Measurements from ENCODE around the gene RIPOR1. TPM values are rescaled to one million over a fixed set of nuclear protein-coding genes. Genes with fewer than 3 reads are reported as not detected.

The RIPOR1 gene
- total RNA-seq, 4 donors from 2014 or later: 20.6 to 41.5 (median 28.3) TPM

DNA sequence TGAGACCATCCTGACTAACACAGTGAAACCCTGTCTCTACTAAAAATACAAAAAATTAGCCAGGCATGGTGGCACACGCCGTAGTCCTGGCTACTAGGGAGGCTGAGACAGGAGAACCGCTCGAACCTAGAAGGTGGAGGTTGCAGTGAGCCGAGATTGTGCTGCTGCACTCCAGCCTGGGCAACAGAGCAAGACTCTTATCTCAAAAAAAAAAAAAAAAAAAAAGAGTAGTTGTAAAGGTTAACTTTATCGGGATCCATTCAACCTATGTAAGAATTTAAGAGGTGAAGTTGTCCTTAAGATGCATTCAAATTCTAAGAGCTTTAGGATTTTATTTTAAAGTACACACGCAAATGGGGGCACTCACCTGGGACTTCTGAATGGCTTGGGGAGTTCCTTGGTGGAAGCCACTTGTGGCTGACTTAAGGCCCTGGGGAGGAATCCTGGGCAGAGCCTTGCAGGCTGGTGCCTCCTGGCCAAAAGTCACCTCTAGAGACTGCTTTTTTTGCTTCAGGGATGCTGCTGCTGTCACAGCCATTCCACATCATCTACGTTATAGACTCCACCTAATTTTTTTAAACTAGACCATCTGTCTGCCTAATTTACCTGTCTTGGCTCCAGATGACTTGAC lies 37.0 kb downstream of the RIPOR1 start:
- peaks cover 41% of the 10 kb centered on the region for H3K4me1 ChIP-seq
- H3K27ac ChIP-seq: no peak overlapping the region
- H3K36me3 ChIP-seq: no peaks in the 10 kb centered on the region
- H3K4me3 ChIP-seq: no peak overlapping the region
- DNase-seq (ENCODE audit: low spot score in 2 of 2): no peak
- TF ChIP-seq EP300 (IDR thresholded peaks at IDR 0.05) (no peak), POLR2A (IDR thresholded peaks at IDR 0.05) (no peak), CTCF (IDR thresholded peaks at IDR 0.05) (no peak), POLR2AphosphoS5 (IDR thresholded peaks at IDR 0.05) (no peak)
- WGBS: 89% methylated on average over 8 of the region's 8 CpGs
- no peaks in the 10 kb centered on the region for H3K27me3 ChIP-seq
- H3K9me3 ChIP-seq: no peaks in the 10 kb centered on the region

DNA sequence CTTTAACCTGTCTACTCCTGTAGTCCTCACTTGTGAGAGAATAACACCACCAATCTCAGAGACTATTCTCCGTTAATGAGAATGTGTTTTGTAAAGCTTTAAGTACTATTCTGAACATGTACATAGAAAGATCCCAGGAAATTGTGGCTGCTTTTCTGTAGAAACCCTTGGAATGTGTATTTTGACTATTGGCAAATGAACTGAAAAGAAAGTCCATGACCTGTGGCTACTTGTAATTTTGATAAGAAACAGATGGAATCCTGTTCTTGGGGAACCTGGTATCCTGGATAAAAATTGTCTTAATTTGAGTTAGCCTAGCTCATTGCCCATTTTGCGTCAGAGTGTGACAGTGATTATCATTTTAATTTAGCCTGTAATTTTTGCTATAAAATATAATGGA lies 42.8 kb downstream of the RIPOR1 start:
- no peak overlapping the region for H3K4me3 ChIP-seq
- peaks cover 39% of the 10 kb centered on the region for H3K36me3 ChIP-seq
- H3K9me3 ChIP-seq: no peaks in the 10 kb centered on the region
- no peak overlapping the region for H3K27ac ChIP-seq
- H3K27me3 ChIP-seq: no peaks in the 10 kb centered on the region
- TF ChIP-seq CTCF (IDR thresholded peaks at IDR 0.05): no peak
- TF ChIP-seq POLR2A (IDR thresholded peaks at IDR 0.05): no peak
- TF ChIP-seq POLR2AphosphoS5 (IDR thresholded peaks at IDR 0.05): no peak
- TF ChIP-seq EP300 (IDR thresholded peaks at IDR 0.05): no peak
- peaks cover 8% of the 10 kb centered on the region for H3K4me1 ChIP-seq
- WGBS: 97% methylated on average over 2 of the region's 2 CpGs
- no peak for DNase-seq (ENCODE audit: low spot score in 2 of 2)

DNA sequence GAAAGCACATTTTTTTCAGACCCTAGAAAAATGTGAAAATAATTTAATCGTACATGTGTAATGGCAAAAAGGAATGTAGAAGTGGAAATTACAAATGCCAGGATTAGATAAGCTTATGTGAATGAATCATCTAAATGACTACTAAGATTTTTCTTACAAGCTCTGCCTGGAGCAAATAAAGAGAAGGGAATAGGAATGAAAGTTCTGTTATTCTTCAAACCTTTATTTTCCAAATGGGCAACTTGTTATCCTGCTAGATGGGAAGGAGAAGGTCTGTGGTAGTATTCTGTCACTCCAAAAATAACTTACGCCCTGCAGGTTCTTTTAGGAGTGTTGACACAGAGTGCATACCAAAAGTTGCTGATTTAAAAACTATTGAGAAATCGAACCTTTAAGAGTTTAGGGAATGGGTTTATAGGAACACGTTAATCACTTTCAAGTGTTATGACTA lies 43.4 kb downstream of the RIPOR1 start:
- H3K27ac ChIP-seq: no peak overlapping the region
- H3K4me1 ChIP-seq: peaks cover 5% of the 10 kb centered on the region
- H3K4me3 ChIP-seq: no peak overlapping the region
- no peaks in the 10 kb centered on the region for H3K9me3 ChIP-seq
- no peak for DNase-seq (ENCODE audit: low spot score in 2 of 2)
- H3K36me3 ChIP-seq: peaks cover 39% of the 10 kb centered on the region
- 72% methylated on average over 4 of the region's 4 CpGs for WGBS
- no peaks in the 10 kb centered on the region for H3K27me3 ChIP-seq
- TF ChIP-seq POLR2A (IDR thresholded peaks at IDR 0.05) (no peak), POLR2AphosphoS5 (IDR thresholded peaks at IDR 0.05) (no peak), CTCF (IDR thresholded peaks at IDR 0.05) (no peak)

- Histone ChIP-seq H3K9me3 (no peaks in the 10 kb centered on the region), H3K4me1 (no peaks in the 10 kb centered on the region), H3K36me3 (peaks cover 23% of the 10 kb centered on the region), H3K27ac (no peak overlapping the region), H3K27me3 (no peaks in the 10 kb centered on the region), H3K4me3 (no peak overlapping the region)
- WGBS: 81% methylated on average over 4 of the region's 4 CpGs
- TF ChIP-seq POLR2AphosphoS5 (IDR thresholded peaks at IDR 0.05) (no peak), CTCF (IDR thresholded peaks at IDR 0.05) (no peak), POLR2A (IDR thresholded peaks at IDR 0.05) (no peak), EP300 (IDR thresholded peaks at IDR 0.05) (no peak)
- no peak for DNase-seq (ENCODE audit: low spot score in 2 of 2)
Measured at GRCh38 chr16:67579686-67580085, 51.1 kb downstream of the RIPOR1 start.

- TF ChIP-seq CTCF (IDR thresholded peaks at IDR 0.05): no peak
- TF ChIP-seq EP300 (IDR thresholded peaks at IDR 0.05): no peak
- no peak for TF ChIP-seq POLR2A (IDR thresholded peaks at IDR 0.05)
- no peak for TF ChIP-seq POLR2AphosphoS5 (IDR thresholded peaks at IDR 0.05)
- H3K4me3 ChIP-seq: no peak overlapping the region
- 98% methylated on average over 4 of the region's 4 CpGs for WGBS
- peaks cover 18% of the 10 kb centered on the region for H3K36me3 ChIP-seq
- no peaks in the 10 kb centered on the region for H3K4me1 ChIP-seq
- no peaks in the 10 kb centered on the region for H3K9me3 ChIP-seq
- no peaks in the 10 kb centered on the region for H3K27me3 ChIP-seq
- DNase-seq (ENCODE audit: low spot score in 2 of 2): no peak
- no peak overlapping the region for H3K27ac ChIP-seq
Measured at GRCh38 chr16:67580202-67580601, 51.6 kb downstream of the RIPOR1 start.

Measured in suprapubic skin (tissue), 4 donors.